HG03342 (cell line): ENCODE data around the gene ZSCAN25.
"Not testable (repeated sequence)": the region's sequence is repeated elsewhere in the genome, so short reads cannot be mapped to it uniquely, and the experiment has no call there.

Source experiments
- ATAC-seq: cut with Tn5 transposase; IDR thresholded peaks from one replicate; pipeline ENCODE4 v1.9.1; 2021; ENCODE audit warnings: mild to moderate bottlenecking, moderate library complexity; ENCODE audit not compliant: unreplicated experiment

ZSCAN25 gene

GRCh38 chr7:99616359-99617191 is at the start of gene ZSCAN25:
TSS of gene ZSCAN25 (plus strand) at chr7:99616946. CDS start at chr7:99619607, 2,661 bp downstream.
- ATAC-seq = peak; percentile 92

GRCh38 chr7:99568770-99569169 is 48.0 kb upstream of the ZSCAN25 start:
- ATAC-seq = not testable (repeated sequence)

- no peak for ATAC-seq
Observed at GRCh38 chr7:99571768-99572167, 45.0 kb upstream of the ZSCAN25 start.

GRCh38 chr7:99573257-99573656 is 43.5 kb upstream of the ZSCAN25 start:
- no peak for ATAC-seq

GRCh38 chr7:99576251-99576650 is 40.5 kb upstream of the ZSCAN25 start:
- ATAC-seq = no peak

- ATAC-seq = no peak
Observed at GRCh38 chr7:99579281-99579955, 37.3 kb upstream of the ZSCAN25 start.

- ATAC-seq = no peak
Observed at GRCh38 chr7:99579956-99580777, 36.6 kb upstream of the ZSCAN25 start.

GRCh38 chr7:99580778-99581332 is 35.9 kb upstream of the ZSCAN25 start:
- not testable (repeated sequence) for ATAC-seq

GRCh38 chr7:99588868-99589267 is 27.9 kb upstream of the ZSCAN25 start:
- ATAC-seq = no peak

GRCh38 chr7:99594948-99595745 is 21.6 kb upstream of the ZSCAN25 start:
- no peak for ATAC-seq

GRCh38 chr7:99596408-99596955 is 20.3 kb upstream of the ZSCAN25 start:
- ATAC-seq = no peak

- no peak for ATAC-seq
Observed at GRCh38 chr7:99597762-99598501, 18.8 kb upstream of the ZSCAN25 start, which contains the start of gene TMEM225B. TSS of gene TMEM225B (plus strand) at chr7:99598267. CDS start at chr7:99604389, 6,122 bp downstream.

GRCh38 chr7:99599836-99600235 is 16.9 kb upstream of the ZSCAN25 start:
- ATAC-seq = no peak

- no peak for ATAC-seq
Observed at GRCh38 chr7:99601656-99602310, 15.0 kb upstream of the ZSCAN25 start.

GRCh38 chr7:99605527-99605926 is 11.2 kb upstream of the ZSCAN25 start:
- no peak for ATAC-seq

GRCh38 chr7:99606531-99606930 is 10.2 kb upstream of the ZSCAN25 start:
- ATAC-seq = no peak

- no peak for ATAC-seq
Observed at GRCh38 chr7:99607548-99607947, 9.2 kb upstream of the ZSCAN25 start.

GRCh38 chr7:99614495-99614894 is 2.3 kb upstream of the ZSCAN25 start:
- ATAC-seq = no peak

- no peak for ATAC-seq
Observed at GRCh38 chr7:99615989-99616358, 772 bp upstream of the ZSCAN25 start.
